AG10803 (cell line): ENCODE results near the gene SLC45A1.

ENCODE experiments used
- DNase-seq: peaks from one replicate; pipeline ENCODE4 v3.0.0; 2010; ENCODE audit warnings: low read depth
- H3K4me3 ChIP-seq: 2 replicates; pipeline ENCODE4 v1.5.1; 2011; ENCODE audit warnings: mild to moderate bottlenecking, low read length, control low read depth
- CTCF ChIP-seq: conservative IDR thresholded peaks from 2 replicates; pipeline ENCODE4 v1.5.1; 2011; ENCODE audit warnings: mild to moderate bottlenecking, low read length, control low read depth, inconsistent platforms

Gene SLC45A1

GRCh38 chr1:8360493-8361197, 42.7 kb downstream of the SLC45A1 start:
- no peak for DNase-seq
- no peak for TF ChIP-seq CTCF
- H3K4me3 ChIP-seq, result no peak overlapping the region

GRCh38 chr1:8361198-8361849, 43.4 kb downstream of the SLC45A1 start:
- DNase-seq, result no peak
- H3K4me3 ChIP-seq, result no peak overlapping the region
- no peak for TF ChIP-seq CTCF

DNA sequence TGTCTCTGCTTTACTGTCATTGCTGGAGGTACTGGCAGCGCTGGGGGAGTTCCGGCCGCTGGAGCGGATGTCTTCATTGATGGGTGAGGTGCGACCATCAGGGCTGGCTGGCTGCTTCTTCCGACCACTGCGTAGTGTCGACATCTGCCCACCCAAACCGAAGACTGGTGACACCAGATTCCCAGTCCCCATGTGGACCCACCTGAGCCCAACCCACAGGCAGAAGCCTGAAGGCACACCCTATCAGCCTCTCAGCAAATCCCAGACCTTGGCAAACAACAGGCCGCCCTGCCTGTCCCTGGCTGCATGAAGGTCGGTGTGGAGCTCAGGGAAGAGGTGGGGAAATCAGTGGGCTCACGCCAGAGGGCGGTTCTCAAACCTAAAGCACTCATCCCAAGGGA, 44.8 kb downstream of the SLC45A1 start:
- no peak for TF ChIP-seq CTCF
- H3K4me3 ChIP-seq, result no peak overlapping the region
- DNase-seq, result no peak

DNA sequence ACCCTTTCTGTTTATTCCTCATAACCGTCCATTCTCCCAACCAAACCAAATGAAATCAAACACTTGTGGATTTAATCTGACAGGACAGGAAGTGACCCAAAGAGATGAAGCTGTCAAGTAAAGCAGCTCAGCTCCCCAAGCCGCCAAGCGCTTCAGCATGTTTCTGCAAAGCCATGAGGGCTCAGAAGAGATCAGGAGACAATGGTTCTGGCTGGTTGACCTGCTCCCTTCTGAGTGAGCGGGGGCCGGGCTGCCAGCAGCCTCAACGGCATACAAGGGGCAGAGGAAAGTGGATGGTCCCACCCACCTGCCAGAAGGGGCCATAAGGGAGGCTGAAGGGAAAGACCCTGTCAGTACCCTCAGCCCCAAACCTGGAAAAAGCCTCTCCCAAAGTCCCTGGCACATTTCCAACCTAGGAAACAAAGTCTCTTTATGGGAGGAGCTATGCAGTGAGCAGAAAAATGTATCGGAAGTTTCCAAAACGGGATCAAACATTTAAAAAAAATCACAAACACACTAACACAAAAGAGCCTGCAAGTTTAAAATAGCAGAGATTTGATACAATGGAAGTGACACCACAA, 45.4 kb downstream of the SLC45A1 start:
- no peak for TF ChIP-seq CTCF
- no peak overlapping the region for H3K4me3 ChIP-seq
- no peak for DNase-seq

DNA sequence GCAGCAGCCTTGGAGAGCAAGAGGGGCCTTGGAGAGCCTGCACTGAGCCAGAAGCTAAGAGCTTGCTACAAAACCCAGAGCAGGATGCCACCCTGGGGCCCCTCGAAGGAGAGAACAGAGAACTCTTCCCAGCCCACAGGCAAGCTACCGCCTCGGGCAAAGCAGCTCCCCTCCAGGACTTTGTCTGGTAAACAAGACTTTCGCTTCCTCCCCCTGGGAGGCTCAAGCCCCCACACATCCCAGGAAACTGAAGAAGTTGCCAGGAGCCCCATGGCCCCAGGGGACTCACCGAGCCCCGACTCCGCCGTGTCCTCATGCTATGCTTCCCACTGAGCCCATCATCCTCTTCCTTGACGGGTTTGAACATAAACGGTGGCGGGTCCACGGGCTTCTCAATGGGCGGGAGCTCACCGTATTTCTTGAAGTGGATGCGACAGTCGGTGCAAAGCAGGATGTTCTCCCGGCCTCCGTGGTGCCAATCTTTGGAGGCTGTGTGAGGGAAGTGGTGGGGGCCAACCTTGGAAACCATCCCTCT, 45.9 kb downstream of the SLC45A1 start:
- no peak for TF ChIP-seq CTCF
- DNase-seq, result no peak
- no peak overlapping the region for H3K4me3 ChIP-seq

GRCh38 chr1:8364528-8365442, 46.9 kb downstream of the SLC45A1 start:
- DNase-seq, result no peak
- no peak overlapping the region for H3K4me3 ChIP-seq
- TF ChIP-seq CTCF, result no peak
